Measurements from ENCODE around the gene MRGPRX2. TPM values are rescaled to one million over a fixed set of nuclear protein-coding genes. Genes with fewer than 3 reads are reported as not detected.

Gene MRGPRX2
- total RNA-seq, 1 donor from 2014 or later, result not detected

DNA sequence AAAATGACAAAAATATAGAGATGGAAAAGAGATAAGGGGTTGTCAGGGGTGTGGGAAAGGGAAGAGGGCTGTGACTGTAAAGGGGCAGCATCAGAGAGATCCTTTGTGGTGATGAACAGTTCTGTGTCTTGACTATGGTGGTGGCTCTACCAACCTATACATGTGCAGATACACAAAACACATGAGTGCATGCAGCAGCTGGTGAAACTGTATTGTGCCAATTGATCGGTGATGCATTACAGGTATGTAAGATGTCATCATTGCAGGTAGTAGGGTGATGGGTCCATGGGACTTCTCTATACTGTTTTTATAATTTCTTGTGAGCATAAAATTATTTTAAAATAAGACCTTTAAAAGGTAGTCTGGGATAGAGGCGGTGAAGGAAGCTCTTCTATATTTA, 32.3 kb upstream of the MRGPRX2 start:
- TF ChIP-seq CTCF (IDR thresholded peaks at IDR 0.05; ENCODE audit: unreplicated experiment), result no peak
- no peaks in the 10 kb centered on the region for H3K9me3 Mint-ChIP-seq (ENCODE audit: low read depth)
- H3K36me3 Mint-ChIP-seq (ENCODE audit: insufficient read depth), result no peaks in the 10 kb centered on the region
- H3K4me1 Mint-ChIP-seq (ENCODE audit: low read depth), result no peaks in the 10 kb centered on the region
- H3K27ac Mint-ChIP-seq, result no peak overlapping the region
- no peak for DNase-seq (ENCODE audit: low spot score, unreplicated experiment)
- no peak overlapping the region for H3K4me3 Mint-ChIP-seq (ENCODE audit: low read depth)
- H3K27me3 Mint-ChIP-seq, result peaks cover 20% of the 10 kb centered on the region

DNA sequence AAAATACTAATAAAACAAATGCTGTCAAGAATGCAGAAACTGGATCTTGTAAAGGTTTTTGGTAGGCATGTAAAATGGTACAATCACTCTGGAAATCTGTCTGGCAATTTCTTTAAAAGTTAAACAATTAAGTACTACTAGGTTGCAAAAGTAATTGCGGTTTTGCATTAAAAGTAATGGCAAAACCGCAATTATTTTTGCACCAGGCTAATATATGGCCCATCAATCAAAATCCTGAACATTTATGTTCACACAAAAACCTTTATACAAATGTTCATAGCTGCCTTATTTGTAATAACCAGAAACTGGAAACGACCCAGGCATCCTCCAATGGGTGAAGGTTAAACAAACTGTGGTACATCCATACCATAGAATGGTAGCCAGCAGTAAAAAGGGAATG, 31.8 kb upstream of the MRGPRX2 start:
- Mint-ChIP-seq H3K27ac (no peak overlapping the region), H3K9me3 (ENCODE audit: low read depth) (no peaks in the 10 kb centered on the region), H3K4me3 (ENCODE audit: low read depth) (no peak overlapping the region), H3K27me3 (peaks cover 16% of the 10 kb centered on the region), H3K36me3 (ENCODE audit: insufficient read depth) (no peaks in the 10 kb centered on the region), H3K4me1 (ENCODE audit: low read depth) (no peaks in the 10 kb centered on the region)
- DNase-seq (ENCODE audit: low spot score, unreplicated experiment), result no peak
- no peak for TF ChIP-seq CTCF (IDR thresholded peaks at IDR 0.05; ENCODE audit: unreplicated experiment)

DNA sequence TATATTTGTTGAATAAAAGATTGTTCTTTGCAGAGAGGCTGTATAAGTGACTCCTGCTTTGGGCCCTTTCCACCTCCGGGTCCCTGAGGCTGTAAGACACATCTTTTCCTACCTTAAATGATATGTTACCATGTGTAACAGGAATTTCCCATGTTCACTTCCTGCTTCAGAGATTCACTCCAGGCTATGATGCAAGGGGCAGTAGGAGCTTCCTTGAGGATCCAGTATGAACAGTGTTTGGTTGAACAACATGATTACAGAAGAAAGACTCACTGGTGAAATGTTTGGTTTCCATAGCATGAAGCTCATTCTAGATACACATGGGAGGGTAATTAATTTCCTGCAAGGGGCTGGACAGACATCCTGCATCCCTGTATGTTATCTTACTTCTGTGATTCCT, 30.8 kb upstream of the MRGPRX2 start:
- Mint-ChIP-seq H3K4me3 (ENCODE audit: low read depth) (no peak overlapping the region), H3K36me3 (ENCODE audit: insufficient read depth) (no peaks in the 10 kb centered on the region), H3K9me3 (ENCODE audit: low read depth) (no peaks in the 10 kb centered on the region), H3K27me3 (peaks cover 9% of the 10 kb centered on the region), H3K4me1 (ENCODE audit: low read depth) (no peaks in the 10 kb centered on the region), H3K27ac (no peak overlapping the region)
- TF ChIP-seq CTCF (IDR thresholded peaks at IDR 0.05; ENCODE audit: unreplicated experiment), result no peak
- no peak for DNase-seq (ENCODE audit: low spot score, unreplicated experiment)

DNA sequence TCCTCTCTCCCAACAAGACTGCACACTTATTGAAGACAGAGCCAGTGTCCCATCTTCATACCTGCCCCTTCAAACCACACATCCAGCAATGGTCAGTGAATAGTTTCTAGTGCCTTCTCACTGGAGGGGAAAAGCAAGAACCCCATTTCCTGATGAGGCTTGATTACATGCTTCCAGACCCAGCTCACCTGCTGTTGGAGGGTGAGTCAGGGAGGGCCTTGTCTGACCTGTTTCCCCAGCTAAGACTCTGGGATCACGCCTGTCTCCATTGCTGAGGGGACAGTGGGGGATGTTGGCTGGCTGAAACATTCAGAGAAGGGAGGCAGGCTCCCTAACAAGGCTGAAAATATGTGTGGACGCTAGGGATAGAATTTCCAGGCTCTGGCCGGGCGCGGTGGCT, 28.9 kb upstream of the MRGPRX2 start:
- Mint-ChIP-seq H3K4me3 (ENCODE audit: low read depth) (no peak overlapping the region), H3K27me3 (peaks cover 9% of the 10 kb centered on the region), H3K27ac (no peak overlapping the region), H3K9me3 (ENCODE audit: low read depth) (no peaks in the 10 kb centered on the region), H3K36me3 (ENCODE audit: insufficient read depth) (no peaks in the 10 kb centered on the region), H3K4me1 (ENCODE audit: low read depth) (no peaks in the 10 kb centered on the region)
- DNase-seq (ENCODE audit: low spot score, unreplicated experiment), result no peak
- no peak for TF ChIP-seq CTCF (IDR thresholded peaks at IDR 0.05; ENCODE audit: unreplicated experiment)

- Mint-ChIP-seq H3K4me1 (ENCODE audit: low read depth) (no peaks in the 10 kb centered on the region), H3K36me3 (ENCODE audit: insufficient read depth) (no peaks in the 10 kb centered on the region), H3K9me3 (ENCODE audit: low read depth) (no peaks in the 10 kb centered on the region), H3K27me3 (peaks cover 13% of the 10 kb centered on the region), H3K4me3 (ENCODE audit: low read depth) (no peak overlapping the region), H3K27ac (no peak overlapping the region)
- no peak for TF ChIP-seq CTCF (IDR thresholded peaks at IDR 0.05; ENCODE audit: unreplicated experiment)
- no peak for DNase-seq (ENCODE audit: low spot score, unreplicated experiment)
Observed at GRCh38 chr11:19088791-19089190, 28.3 kb upstream of the MRGPRX2 start.

Data from progenitor cell of endocrine pancreas (in vitro differentiated cells).